ENCODE measurements around the gene MPG.
A peak's percentile ranks its signal among the peaks of the same experiment; 100 is the strongest.

DNA sequence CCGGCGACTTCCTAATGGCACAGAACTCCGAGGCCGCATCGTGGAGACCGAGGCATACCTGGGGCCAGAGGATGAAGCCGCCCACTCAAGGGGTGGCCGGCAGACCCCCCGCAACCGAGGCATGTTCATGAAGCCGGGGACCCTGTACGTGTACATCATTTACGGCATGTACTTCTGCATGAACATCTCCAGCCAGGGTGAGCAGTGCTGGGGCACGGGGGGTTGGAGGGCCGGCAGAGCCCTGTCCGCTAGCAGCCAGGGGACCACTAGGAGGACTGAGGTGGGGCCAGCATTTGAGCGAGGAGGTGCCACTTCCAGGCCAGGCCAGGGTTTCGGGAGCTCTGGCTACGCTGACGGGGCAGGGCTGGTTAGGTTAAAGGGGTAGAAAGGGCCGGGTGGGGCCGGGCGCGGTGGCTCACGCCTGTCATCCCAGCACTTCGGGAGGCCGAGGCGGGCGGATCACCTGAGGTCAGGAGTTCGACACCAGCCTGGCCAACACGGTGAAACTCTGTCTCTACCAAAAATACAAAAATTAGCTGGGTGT lies 5.1 kb downstream of the MPG start:
- TF ChIP-seq CTCF (IDR thresholded peaks at IDR 0.05 in 8 of 11, conservative IDR thresholded peaks at IDR 0.05 in 3 of 11) = no peak
- no peak for TF ChIP-seq POLR2A (IDR thresholded peaks at IDR 0.05)
- TF ChIP-seq POLR2AphosphoS5 (IDR thresholded peaks at IDR 0.05) = peak in 1 of 3 donors; percentile 50
